GM23338 (cell line): ENCODE results near the gene AURKAIP1.

Source experiments
- CTCF ChIP-seq, 2 experiments: fragments of 200-600 bp in 1 of 2; sonication (generic) in 1 of 2; conservative IDR thresholded peaks; 2 replicates each; pipeline versions ENCODE4 v1.5.1 to v1.6.1; 2016 to 2017; ENCODE audit warnings: antibody characterized with exemption in 2 of 2, low read depth in 2 of 2, mild to moderate bottlenecking in 2 of 2, moderate library complexity in 1 of 2
- EZH2 ChIP-seq: fragments of 200-600 bp; sonication (generic); IDR thresholded peaks from one replicate; pipeline ENCODE4 v1.8.0; 2017; ENCODE audit warnings: antibody characterized with exemption, mild to moderate bottlenecking, low read depth; ENCODE audit not compliant: unreplicated experiment
- JUNB ChIP-seq: IDR thresholded peaks from one replicate; pipeline ENCODE4 v1.6.1; 2016; ENCODE audit warnings: antibody characterized with exemption; ENCODE audit not compliant: unreplicated experiment
- POLR2AphosphoS5 ChIP-seq: IDR thresholded peaks from 2 replicates; pipeline ENCODE4 v1.6.1; 2016; ENCODE audit warnings: antibody characterized with exemption, low read depth

GRCh38 chr1:1373051-1373814 lies 1.8 kb downstream of the AURKAIP1 start:
- no peak for TF ChIP-seq CTCF (conservative IDR thresholded peaks at IDR 0.05; ENCODE audit: low read depth in 2 of 2)
- no peak for TF ChIP-seq EZH2
- no peak for TF ChIP-seq JUNB
- no peak for TF ChIP-seq POLR2AphosphoS5
